Measurements from ENCODE around the gene MYOT. TPM values are rescaled to one million over a fixed set of nuclear protein-coding genes. Genes with fewer than 3 reads are reported as not detected.

The MYOT gene
- total RNA-seq, 1 experiment from 2014 or later = not detected

- H3K27me3 ChIP-seq (ENCODE audit: low read length) = no peaks in the 10 kb centered on the region
- H3K9ac ChIP-seq (ENCODE audit: low read length) = no peak overlapping the region
- no peaks in the 10 kb centered on the region for H3K9me2 ChIP-seq (replicated peaks; ENCODE audit: low read length)
- ChIA-PET POLR2A (ENCODE audit: unreplicated experiment) (no interaction called here), CTCF (no interaction called here)
- TF ChIP-seq EZH2 (IDR thresholded peaks at IDR 0.05; ENCODE audit: low read length, unreplicated experiment) = no peak
- TF ChIP-seq EZH2phosphoT487 (IDR thresholded peaks at IDR 0.05; ENCODE audit: borderline replicate concordance, low read length) = no peak
- peak; percentile 65 for TF ChIP-seq CTCF (conservative IDR thresholded peaks at IDR 0.05; ENCODE audit: low read depth, low read length)
- H3K27ac ChIP-seq (ENCODE audit: low read length) = no peak overlapping the region
- peak; percentile 67 for ATAC-seq
- H2AFZ ChIP-seq (ENCODE audit: low read length) = no peak overlapping the region
- DNase-seq = peak; percentile 70
- no TSS peak for BruUV-seq (replicated peaks)
- peaks cover 15% of the 10 kb centered on the region for H3K4me1 ChIP-seq (ENCODE audit: insufficient read depth, low read length)
- H3K9me3 ChIP-seq (ENCODE audit: low read length) = no peaks in the 10 kb centered on the region
- no peaks in the 10 kb centered on the region for H3F3A ChIP-seq (ENCODE audit: low read length, unreplicated experiment)
- intact Hi-C loops (cut with micrococcal nuclease) = loop anchor here (1.0 to 10.0 kb wide), 2 partner anchors 43 to 197 kb away; no protein-coding TSS in a partner anchor
- no peaks in the 10 kb centered on the region for H3K79me2 ChIP-seq (ENCODE audit: low read length)
- H4K20me1 ChIP-seq (ENCODE audit: low read length) = no peaks in the 10 kb centered on the region
- no peak overlapping the region for H3K4me3 ChIP-seq (ENCODE audit: low read length)
- no peaks in the 10 kb centered on the region for H3K36me3 ChIP-seq (ENCODE audit: low read depth, low read length)
- no peak overlapping the region for H3K4me2 ChIP-seq (ENCODE audit: low read length)
Measured at GRCh38 chr5:137822158-137822764, 45.4 kb upstream of the MYOT start.

- intact Hi-C loops (cut with micrococcal nuclease) = loop anchor here (1.0 to 10.0 kb wide), 2 partner anchors 44 to 198 kb away; no protein-coding TSS in a partner anchor
- TF ChIP-seq EZH2phosphoT487 (IDR thresholded peaks at IDR 0.05; ENCODE audit: borderline replicate concordance, low read length) = no peak
- TF ChIP-seq CTCF (conservative IDR thresholded peaks at IDR 0.05; ENCODE audit: low read depth, low read length) = no peak
- no peak for TF ChIP-seq EZH2 (IDR thresholded peaks at IDR 0.05; ENCODE audit: low read length, unreplicated experiment)
- H3K36me3 ChIP-seq (ENCODE audit: low read depth, low read length) = no peaks in the 10 kb centered on the region
- no peak overlapping the region for H3K9ac ChIP-seq (ENCODE audit: low read length)
- POLR2A ChIA-PET (ENCODE audit: unreplicated experiment) = no interaction called here
- no peaks in the 10 kb centered on the region for H3K9me3 ChIP-seq (ENCODE audit: low read length)
- no peak overlapping the region for H3K27ac ChIP-seq (ENCODE audit: low read length)
- H4K20me1 ChIP-seq (ENCODE audit: low read length) = no peaks in the 10 kb centered on the region
- H3K27me3 ChIP-seq (ENCODE audit: low read length) = no peaks in the 10 kb centered on the region
- DNase-seq = no peak
- no peak overlapping the region for H3K4me3 ChIP-seq (ENCODE audit: low read length)
- no peaks in the 10 kb centered on the region for H3K79me2 ChIP-seq (ENCODE audit: low read length)
- no peak for ATAC-seq
- no peaks in the 10 kb centered on the region for H3F3A ChIP-seq (ENCODE audit: low read length, unreplicated experiment)
- CTCF ChIA-PET = no interaction called here
- BruUV-seq (replicated peaks) = no TSS peak
- H3K4me2 ChIP-seq (ENCODE audit: low read length) = no peak overlapping the region
- H3K4me1 ChIP-seq (ENCODE audit: insufficient read depth, low read length) = peaks cover 15% of the 10 kb centered on the region
- H2AFZ ChIP-seq (ENCODE audit: low read length) = no peak overlapping the region
- H3K9me2 ChIP-seq (replicated peaks; ENCODE audit: low read length) = no peaks in the 10 kb centered on the region
Measured at GRCh38 chr5:137822984-137823383, 44.7 kb upstream of the MYOT start.

- peaks cover 15% of the 10 kb centered on the region for H3K4me1 ChIP-seq (ENCODE audit: insufficient read depth, low read length)
- no peaks in the 10 kb centered on the region for H3K27me3 ChIP-seq (ENCODE audit: low read length)
- DNase-seq = peak; percentile 67
- POLR2A ChIA-PET (ENCODE audit: unreplicated experiment) = interaction anchor here (0.5 to 0.6 kb wide), 2 partner anchors 80 to 120 kb away, joined by 4 to 5 read pairs; no protein-coding TSS in a partner anchor
- H2AFZ ChIP-seq (ENCODE audit: low read length) = no peak overlapping the region
- intact Hi-C loops (cut with micrococcal nuclease) = loop anchor here (10.0 kb wide), 1 partner anchor 200 kb away; no protein-coding TSS in a partner anchor
- no peaks in the 10 kb centered on the region for H4K20me1 ChIP-seq (ENCODE audit: low read length)
- H3K9me2 ChIP-seq (replicated peaks; ENCODE audit: low read length) = no peaks in the 10 kb centered on the region
- peak; percentile 89 for ATAC-seq
- no peak overlapping the region for H3K27ac ChIP-seq (ENCODE audit: low read length)
- no peaks in the 10 kb centered on the region for H3K36me3 ChIP-seq (ENCODE audit: low read depth, low read length)
- H3K9me3 ChIP-seq (ENCODE audit: low read length) = no peaks in the 10 kb centered on the region
- no peaks in the 10 kb centered on the region for H3K79me2 ChIP-seq (ENCODE audit: low read length)
- CTCF ChIA-PET = interaction anchor here (0.6 to 1.0 kb wide), 3 partner anchors 8 to 46 kb away, joined by 3 to 6 read pairs (median 3); no protein-coding TSS in a partner anchor
- H3F3A ChIP-seq (ENCODE audit: low read length, unreplicated experiment) = no peaks in the 10 kb centered on the region
- peak overlapping the region; percentile 24 for H3K4me2 ChIP-seq (ENCODE audit: low read length)
- no peak overlapping the region for H3K9ac ChIP-seq (ENCODE audit: low read length)
- TF ChIP-seq EZH2phosphoT487 (IDR thresholded peaks at IDR 0.05; ENCODE audit: borderline replicate concordance, low read length) = no peak
- no peak for TF ChIP-seq EZH2 (IDR thresholded peaks at IDR 0.05; ENCODE audit: low read length, unreplicated experiment)
- TF ChIP-seq CTCF (conservative IDR thresholded peaks at IDR 0.05; ENCODE audit: low read depth, low read length) = no peak
- BruUV-seq (replicated peaks) = no TSS peak
- no peak overlapping the region for H3K4me3 ChIP-seq (ENCODE audit: low read length)
Measured at GRCh38 chr5:137825165-137825564, 42.5 kb upstream of the MYOT start.

Data from PC-3 (cell line).